22Rv1 (cell line): Measurements from ENCODE around the gene TRIP6.
"Not testable (repeated sequence)": the region's sequence is repeated elsewhere in the genome, so short reads cannot be mapped to it uniquely, and the experiment has no call there.

ENCODE experiments used
- H3K27ac ChIP-seq: fragments of 450-650 bp; 2 replicates; pipeline ENCODE4 v1.5.1; 2017
- CTCF ChIP-seq: fragments of 450-650 bp; IDR thresholded peaks from 2 replicates; pipeline ENCODE4 v1.5.1; 2017; ENCODE audit warnings: mild to moderate bottlenecking
- ZFX ChIP-seq: fragments of 450-650 bp; IDR thresholded peaks from 2 replicates; pipeline ENCODE4 v1.6.1; 2017; ENCODE audit warnings: antibody characterized with exemption, borderline replicate concordance

Gene TRIP6

DNA sequence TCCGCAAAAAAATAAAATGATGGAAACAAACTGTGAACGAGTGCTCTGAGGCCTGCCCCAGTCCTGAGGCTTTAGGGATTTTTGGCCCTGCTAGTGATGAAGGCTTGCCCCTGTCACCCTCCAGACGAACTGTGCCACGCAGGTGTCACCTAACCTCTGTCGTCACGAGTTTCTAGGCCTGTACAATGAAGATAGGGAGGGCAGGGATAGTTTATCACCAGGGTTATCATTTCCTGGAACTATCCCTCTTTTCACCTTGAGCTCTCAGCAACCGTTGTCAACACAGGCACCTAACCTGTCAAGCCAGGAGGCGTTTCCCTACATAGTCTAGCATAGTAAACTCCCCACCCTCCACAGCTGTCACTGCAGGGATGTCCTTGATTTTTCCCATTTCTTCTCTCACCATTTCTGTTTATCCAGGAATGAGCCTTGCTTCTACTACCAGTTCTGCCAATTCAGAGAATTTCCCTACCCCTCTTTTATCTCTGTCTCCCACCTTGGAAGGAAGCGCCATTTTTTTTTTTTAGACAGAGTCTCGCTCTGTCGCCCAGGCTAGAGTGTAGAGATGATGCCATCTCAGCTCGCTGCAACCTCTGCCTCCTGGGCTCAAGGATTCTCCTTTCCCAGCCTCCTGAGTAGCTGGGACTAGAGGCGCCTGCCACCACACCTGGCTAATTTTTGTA is 30.7 kb downstream of the TRIP6 start:
- TF ChIP-seq ZFX (no peak), CTCF (no peak)
- no peak overlapping the region for H3K27ac ChIP-seq

DNA sequence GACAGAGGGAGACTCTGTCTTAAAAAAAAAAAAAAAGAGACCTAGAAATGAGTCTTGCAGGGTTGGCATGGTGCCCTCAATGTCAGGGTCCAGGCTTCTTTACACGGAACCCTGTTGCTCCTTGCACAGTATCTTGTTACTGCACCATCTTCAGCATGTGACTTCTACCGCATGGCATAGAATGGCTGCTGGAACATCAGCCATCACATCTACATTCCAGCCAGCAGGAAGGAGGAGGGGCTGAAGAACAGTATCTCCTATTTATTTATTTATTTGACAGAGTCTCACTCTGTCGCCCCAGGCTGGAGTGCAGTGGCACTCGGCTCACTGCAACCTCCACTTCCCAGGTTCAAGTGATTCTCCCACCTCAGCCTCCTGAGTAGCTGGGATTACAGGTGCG is 32.2 kb downstream of the TRIP6 start:
- no peak overlapping the region for H3K27ac ChIP-seq
- TF ChIP-seq CTCF = no peak
- no peak for TF ChIP-seq ZFX

DNA sequence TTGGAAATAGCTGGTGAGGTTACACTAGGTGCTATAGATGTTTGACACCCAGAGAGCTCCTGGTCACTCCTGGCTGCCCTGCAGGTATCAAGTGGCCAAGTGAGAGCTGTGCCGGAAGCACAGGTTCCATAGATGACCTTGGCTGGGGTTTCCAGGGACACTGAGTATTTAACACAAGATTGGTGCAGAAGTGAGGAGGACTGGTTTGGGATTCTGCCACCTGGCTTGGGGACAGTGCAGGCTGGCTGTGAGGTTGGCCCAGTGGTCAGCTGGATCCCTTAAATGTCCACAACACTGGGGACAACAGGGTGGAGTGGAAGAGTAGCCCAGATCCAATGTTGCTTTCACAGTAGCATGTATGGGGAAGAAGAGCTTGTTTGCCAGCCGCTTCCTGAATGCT is 33.8 kb downstream of the TRIP6 start:
- TF ChIP-seq CTCF (no peak), ZFX (no peak)
- no peak overlapping the region for H3K27ac ChIP-seq

- TF ChIP-seq CTCF = no peak
- no peak for TF ChIP-seq ZFX
- H3K27ac ChIP-seq = no peak overlapping the region
Observed at GRCh38 chr7:100901921-100902332, 34.7 kb downstream of the TRIP6 start.

GRCh38 chr7:100902638-100903037 is 35.5 kb downstream of the TRIP6 start:
- TF ChIP-seq ZFX = no peak
- TF ChIP-seq CTCF = no peak
- H3K27ac ChIP-seq = no peak overlapping the region

GRCh38 chr7:100908512-100908911 is 41.3 kb downstream of the TRIP6 start:
- H3K27ac ChIP-seq = no peak overlapping the region
- no peak for TF ChIP-seq CTCF
- TF ChIP-seq ZFX = no peak

DNA sequence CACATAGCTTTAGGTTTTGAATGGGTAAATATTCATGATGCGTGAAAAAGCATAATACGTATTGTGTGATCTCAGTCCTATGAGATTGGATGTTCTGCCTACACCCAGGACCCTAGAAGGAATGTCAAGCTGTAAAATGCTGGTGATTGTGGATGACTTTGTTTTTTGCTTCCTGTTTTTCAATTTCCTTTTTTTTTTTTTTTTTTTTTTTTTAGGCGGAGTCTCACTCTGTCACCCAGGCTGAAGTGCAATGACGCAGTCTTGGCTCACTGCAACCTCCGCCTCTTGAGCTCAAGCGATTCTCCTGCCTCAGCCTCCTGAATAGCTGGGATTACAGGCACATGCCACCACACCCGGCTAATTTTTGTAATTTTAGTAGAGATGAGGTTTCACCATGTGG is 43.3 kb downstream of the TRIP6 start:
- H3K27ac ChIP-seq = not testable (repeated sequence)

DNA sequence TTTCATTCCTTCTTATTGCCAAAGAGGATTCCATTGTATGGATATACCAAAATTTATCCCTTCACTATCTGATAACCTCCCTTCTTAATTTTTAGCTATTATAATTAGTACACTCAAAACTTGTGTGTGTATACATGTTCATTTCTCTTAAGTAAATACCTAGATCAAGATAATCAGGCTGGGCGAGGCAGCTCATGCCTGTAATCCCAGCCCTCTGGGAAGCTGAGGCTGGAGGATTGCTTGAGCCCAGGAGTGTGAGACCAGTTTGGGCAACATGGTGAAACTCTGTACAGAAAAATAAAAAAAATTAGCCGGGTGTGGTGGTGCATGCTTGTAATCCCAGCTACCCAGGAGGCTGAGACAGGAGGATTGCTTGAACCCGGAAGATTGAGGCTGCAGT is 44.3 kb downstream of the TRIP6 start:
- H3K27ac ChIP-seq = no peak overlapping the region
- TF ChIP-seq ZFX (no peak), CTCF (no peak)
